ENCODE data around the gene CST9. TPM values are rescaled to one million over a fixed set of nuclear protein-coding genes. Genes with fewer than 3 reads are reported as not detected.

Gene CST9
- total and polyA plus RNA-seq, 9 of the 15 experiments (the other 6 are each of a cell fraction or from before 2014, with no cell fraction given): not detected

DNA sequence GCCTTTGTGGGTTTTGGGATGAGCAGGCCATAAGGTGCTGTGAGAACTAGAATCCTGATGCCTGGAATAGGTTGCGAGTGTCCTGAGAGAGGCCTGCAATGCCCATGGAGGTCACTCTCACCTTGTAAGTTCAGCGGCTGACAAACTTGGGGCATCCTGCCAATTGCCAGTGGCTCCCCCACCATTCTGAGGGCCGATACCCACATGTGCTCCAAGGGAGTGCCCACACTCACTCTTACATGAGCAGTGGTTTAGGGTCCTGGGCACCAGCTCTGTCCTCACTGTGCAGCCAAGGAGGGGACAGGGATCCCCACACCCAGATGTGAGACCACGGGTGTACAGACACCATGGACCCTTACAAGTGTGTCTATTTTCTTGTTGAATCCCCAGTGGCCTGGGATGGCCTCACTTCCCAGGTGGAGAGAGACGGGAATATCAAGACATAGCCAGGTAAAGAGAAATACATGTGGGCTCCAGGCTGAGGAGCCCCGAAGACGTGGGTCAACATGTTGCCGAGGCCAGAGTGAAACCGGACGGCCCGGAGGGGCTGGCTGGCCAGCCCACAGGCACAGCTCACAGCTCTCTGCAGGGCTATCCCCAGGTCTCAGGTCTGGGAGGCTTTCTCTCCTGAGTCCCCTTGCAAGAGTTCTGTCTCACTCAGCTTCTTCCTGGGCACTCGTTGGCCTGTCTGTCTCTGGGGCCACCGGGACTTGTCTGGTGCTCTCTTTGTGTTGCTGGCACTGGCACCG lies 2.0 kb upstream of the CST9 start (continued):
- TF ChIP-seq, protein P1, sequence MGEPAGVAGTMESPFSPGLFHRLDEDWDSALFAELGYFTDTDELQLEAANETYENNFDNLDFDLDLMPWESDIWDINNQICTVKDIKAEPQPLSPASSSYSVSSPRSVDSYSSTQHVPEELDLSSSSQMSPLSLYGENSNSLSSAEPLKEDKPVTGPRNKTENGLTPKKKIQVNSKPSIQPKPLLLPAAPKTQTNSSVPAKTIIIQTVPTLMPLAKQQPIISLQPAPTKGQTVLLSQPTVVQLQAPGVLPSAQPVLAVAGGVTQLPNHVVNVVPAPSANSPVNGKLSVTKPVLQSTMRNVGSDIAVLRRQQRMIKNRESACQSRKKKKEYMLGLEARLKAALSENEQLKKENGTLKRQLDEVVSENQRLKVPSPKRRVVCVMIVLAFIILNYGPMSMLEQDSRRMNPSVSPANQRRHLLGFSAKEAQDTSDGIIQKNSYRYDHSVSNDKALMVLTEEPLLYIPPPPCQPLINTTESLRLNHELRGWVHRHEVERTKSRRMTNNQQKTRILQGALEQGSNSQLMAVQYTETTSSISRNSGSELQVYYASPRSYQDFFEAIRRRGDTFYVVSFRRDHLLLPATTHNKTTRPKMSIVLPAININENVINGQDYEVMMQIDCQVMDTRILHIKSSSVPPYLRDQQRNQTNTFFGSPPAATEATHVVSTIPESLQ (CRISPR knock-in tag; IDR thresholded peaks at IDR 0.05): no peak
- TF ChIP-seq ZNF780A (CRISPR knock-in tag; IDR thresholded peaks at IDR 0.05) (no peak), PHB (CRISPR knock-in tag; IDR thresholded peaks at IDR 0.05) (no peak)
- TF ChIP-seq, protein P2, sequence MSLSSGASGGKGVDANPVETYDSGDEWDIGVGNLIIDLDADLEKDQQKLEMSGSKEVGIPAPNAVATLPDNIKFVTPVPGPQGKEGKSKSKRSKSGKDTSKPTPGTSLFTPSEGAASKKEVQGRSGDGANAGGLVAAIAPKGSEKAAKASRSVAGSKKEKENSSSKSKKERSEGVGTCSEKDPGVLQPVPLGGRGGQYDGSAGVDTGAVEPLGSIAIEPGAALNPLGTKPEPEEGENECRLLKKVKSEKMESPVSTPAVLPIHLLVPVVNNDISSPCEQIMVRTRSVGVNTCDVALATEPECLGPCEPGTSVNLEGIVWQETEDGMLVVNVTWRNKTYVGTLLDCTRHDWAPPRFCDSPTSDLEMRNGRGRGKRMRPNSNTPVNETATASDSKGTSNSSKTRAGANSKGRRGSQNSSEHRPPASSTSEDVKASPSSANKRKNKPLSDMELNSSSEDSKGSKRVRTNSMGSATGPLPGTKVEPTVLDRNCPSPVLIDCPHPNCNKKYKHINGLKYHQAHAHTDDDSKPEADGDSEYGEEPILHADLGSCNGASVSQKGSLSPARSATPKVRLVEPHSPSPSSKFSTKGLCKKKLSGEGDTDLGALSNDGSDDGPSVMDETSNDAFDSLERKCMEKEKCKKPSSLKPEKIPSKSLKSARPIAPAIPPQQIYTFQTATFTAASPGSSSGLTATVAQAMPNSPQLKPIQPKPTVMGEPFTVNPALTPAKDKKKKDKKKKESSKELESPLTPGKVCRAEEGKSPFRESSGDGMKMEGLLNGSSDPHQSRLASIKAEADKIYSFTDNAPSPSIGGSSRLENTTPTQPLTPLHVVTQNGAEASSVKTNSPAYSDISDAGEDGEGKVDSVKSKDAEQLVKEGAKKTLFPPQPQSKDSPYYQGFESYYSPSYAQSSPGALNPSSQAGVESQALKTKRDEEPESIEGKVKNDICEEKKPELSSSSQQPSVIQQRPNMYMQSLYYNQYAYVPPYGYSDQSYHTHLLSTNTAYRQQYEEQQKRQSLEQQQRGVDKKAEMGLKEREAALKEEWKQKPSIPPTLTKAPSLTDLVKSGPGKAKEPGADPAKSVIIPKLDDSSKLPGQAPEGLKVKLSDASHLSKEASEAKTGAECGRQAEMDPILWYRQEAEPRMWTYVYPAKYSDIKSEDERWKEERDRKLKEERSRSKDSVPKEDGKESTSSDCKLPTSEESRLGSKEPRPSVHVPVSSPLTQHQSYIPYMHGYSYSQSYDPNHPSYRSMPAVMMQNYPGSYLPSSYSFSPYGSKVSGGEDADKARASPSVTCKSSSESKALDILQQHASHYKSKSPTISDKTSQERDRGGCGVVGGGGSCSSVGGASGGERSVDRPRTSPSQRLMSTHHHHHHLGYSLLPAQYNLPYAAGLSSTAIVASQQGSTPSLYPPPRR (CRISPR knock-in tag; IDR thresholded peaks at IDR 0.05; ENCODE audit: borderline replicate concordance): no peak
